GM21737 (cell line): ENCODE measurements around the gene ANKRD33B.
"Not testable (repeated sequence)": the region's sequence is repeated elsewhere in the genome, so short reads cannot be mapped to it uniquely, and the experiment has no call there.

Experiments
- ATAC-seq: cut with Tn5 transposase; IDR thresholded peaks from one replicate; pipeline ENCODE4 v1.9.1; 2021; ENCODE audit warnings: mild to moderate bottlenecking, moderate library complexity; ENCODE audit not compliant: unreplicated experiment

Gene ANKRD33B

DNA sequence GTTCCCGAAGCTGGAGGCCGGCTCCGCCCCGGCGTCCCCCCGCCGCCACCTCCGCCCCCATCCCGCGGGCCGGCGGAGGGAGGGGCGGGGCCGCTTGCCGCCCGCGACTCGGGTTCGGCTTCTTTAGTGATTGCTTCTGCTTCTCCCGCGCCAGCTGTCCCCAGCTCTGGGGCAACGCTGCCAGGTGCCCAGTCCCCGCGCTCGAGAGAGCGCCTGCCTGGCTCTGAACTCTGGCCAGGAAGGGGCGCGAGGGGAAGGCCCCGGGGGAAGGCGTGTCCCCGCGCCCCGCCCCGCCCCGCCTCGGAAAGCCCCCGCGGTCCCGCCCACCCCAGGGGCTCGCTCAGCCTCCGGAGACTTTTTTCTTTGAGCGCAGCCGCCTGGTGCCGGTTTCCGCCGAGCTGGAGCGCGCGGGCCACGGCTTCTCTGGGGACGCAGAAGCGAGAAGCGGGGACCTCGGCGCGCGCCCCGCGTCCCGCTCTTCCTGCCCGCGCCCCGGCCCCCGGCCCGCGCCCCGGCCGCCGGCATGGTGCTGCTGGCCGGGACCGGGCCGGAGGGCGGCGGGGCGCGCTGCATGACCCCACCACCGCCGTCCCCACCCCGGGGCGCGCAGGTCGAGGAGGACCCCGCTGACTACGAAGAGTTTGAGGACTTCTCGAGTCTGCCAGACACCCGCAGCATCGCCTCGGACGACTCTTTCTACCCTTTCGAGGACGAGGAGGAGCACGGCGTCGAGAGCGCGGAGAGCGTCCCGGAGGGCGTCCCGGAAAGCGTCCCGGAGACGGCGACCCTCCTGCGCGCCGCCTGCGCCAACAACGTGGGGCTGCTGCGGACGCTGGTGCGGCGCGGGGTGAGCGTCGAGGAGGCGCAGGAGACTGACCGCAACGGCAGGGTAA is at the start of gene ANKRD33B:
Gene ANKRD33B, plus strand, starts transcription at position 126 of the 893 bp plus-strand sequence. Its CDS starts 398 bp downstream, at position 524.
- ATAC-seq = peak; percentile 50

- ATAC-seq = not testable (repeated sequence)
These were observed 49.3 kb upstream of the ANKRD33B start for GRCh38 chr5:10514572-10514971.

GRCh38 chr5:10515492-10515891 is 48.4 kb upstream of the ANKRD33B start:
- ATAC-seq = no peak

DNA sequence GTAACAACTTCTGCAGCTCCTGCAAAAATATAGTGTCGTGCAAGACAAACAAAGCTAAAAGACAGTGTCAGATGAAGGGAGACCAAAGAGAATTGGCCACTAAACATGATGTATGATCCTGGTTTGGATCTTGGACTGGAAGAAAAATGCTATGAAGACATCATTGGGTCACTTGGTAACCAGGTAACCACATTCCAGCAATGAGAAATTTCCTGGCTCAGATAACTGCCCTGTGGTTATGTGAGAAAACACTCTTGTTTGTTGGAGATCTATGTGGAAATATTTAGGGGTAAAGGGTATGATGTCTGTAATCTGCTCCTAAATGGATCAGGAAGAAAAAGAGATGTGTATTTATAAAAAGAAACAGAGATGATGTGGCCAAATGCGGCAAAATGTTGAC is 45.5 kb upstream of the ANKRD33B start:
- no peak for ATAC-seq

DNA sequence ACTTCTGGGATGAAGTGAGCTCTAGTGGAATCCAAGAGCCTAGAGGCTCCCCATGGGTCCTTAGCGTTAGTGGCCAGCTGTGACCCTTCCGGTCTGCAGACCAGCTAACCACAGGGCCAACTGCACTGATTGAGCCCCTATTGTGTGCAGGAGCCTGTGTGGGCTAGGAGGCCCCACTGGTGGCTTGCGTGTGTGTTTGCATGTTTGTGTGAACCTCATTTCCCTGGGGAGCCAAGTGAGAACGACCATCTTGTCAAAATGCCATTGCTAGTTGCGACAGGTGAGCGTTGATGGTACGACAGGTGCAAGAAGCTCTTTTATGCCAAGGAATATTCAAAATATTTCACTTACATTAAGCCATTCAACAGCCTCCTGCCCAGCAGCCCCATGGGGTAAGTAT is 44.1 kb upstream of the ANKRD33B start:
- ATAC-seq = no peak

- ATAC-seq = no peak
These were observed 43.2 kb upstream of the ANKRD33B start for GRCh38 chr5:10520706-10521105.

- no peak for ATAC-seq
These were observed 42.2 kb upstream of the ANKRD33B start for GRCh38 chr5:10521466-10522223.

DNA sequence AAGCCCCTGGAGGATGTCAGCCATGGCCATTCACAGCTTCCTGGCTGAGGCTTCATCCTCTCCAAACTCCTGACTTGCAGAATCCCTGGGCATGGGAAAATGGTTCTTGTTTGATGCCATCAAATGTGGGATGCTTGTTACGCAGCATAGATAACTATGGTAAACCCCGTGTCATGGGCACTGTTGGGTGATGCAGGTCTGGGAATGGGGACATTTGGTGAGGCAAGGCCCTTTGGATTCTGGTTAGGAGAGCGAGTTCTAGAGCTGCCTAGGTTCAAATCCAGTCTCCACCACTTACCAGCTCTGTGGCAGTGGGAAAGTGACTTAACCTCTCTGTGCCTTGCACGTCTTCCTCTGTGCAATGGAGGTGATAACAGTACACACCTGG is 41.7 kb upstream of the ANKRD33B start:
- ATAC-seq = no peak

GRCh38 chr5:10524376-10525123 is 39.3 kb upstream of the ANKRD33B start:
- no peak for ATAC-seq

GRCh38 chr5:10525124-10525495 is 38.8 kb upstream of the ANKRD33B start:
- ATAC-seq = no peak

- no peak for ATAC-seq
These were observed 36.5 kb upstream of the ANKRD33B start for GRCh38 chr5:10527281-10527950.

DNA sequence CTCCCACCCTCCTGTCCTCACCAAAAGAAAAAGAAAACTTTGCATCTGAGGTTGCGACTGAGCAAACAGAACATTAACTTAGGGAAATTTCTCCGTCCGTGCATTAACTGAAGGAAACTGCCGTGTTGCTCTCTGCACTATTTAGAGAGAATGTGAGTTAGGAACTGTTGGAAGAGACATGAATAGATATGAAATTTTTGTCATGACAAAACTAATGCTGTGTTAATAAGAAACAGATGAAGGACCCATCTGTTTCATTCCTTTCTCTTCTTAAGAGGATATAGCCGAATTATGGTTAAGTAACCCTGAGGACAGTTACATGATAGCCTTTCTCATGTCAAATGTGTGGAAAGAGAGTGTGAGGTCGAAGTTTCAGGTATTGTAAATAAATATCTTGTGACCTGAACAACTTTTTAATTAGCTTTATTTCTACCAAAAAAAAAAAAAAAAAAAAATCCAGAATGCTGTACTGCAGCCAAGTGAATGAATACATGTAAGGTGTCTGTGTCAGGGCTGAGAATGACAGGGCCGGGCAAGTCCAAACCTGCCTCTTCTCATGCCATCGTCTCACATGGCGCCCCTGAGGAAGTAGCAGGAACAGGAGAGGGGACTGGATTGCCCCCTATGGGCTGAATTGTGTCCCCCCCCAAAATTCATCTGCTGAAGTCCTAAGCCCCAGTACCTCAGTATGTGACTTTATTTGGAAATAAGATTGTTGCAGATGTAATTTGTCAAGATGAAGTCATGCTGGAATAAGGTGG is 35.6 kb upstream of the ANKRD33B start:
- ATAC-seq = no peak

- ATAC-seq = no peak
These were observed 35.0 kb upstream of the ANKRD33B start for GRCh38 chr5:10528827-10529226.

DNA sequence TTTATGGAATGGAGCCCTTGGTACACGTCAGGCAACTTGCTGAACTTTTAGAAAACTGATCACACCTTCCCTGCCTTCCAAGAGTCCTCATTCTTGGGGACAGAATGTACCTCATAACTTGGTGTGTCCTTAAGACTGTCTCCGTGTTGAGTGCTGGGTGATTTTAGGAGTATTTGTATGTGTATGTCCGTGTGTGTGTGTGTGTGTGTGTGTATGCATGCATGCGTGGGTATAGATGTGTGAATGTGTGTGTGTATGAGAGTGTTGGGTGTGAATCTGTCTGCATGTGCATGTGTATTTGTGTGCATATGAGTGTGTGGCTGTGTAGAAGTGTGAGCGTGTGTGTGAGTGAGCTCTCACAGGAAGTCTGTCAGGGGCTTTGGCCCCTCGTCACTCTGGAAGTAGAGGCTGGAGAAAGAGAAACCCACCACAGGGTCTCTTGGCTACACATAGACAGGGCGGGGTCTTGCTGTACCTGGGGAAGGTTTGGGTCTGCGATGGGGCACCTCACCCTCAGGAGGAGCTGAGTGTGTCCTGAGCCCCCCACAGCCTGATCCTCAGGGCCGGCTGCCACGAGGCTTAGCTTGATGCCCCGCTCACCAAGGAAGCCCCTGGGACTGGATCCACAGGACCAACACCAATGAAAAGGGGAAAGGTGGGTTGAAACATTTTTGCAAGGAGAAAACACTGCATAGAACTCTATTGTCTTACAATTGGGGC is 33.1 kb upstream of the ANKRD33B start:
- ATAC-seq = no peak

- no peak for ATAC-seq
These were observed 31.4 kb upstream of the ANKRD33B start for GRCh38 chr5:10532421-10532820.

DNA sequence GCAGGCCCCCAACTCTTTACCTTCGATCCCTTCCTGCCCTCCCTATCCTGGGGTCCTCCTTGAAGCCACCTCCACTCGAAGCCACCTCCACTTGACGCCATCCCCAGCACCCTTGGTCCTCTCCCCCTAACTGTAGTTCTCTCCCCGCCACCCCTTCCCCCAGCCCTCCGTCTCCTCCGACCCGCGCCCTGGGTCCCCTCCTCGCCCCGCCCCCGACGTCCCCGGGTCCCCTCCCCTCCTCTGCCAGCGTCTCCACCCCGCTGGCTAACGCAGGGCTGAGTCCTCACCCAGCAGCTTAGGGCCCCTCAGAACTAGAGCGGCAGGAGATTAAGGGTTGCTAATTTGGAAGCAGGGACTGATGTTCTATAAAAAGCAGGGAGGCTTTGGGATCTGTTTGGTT is 30.6 kb upstream of the ANKRD33B start:
- ATAC-seq = no peak

DNA sequence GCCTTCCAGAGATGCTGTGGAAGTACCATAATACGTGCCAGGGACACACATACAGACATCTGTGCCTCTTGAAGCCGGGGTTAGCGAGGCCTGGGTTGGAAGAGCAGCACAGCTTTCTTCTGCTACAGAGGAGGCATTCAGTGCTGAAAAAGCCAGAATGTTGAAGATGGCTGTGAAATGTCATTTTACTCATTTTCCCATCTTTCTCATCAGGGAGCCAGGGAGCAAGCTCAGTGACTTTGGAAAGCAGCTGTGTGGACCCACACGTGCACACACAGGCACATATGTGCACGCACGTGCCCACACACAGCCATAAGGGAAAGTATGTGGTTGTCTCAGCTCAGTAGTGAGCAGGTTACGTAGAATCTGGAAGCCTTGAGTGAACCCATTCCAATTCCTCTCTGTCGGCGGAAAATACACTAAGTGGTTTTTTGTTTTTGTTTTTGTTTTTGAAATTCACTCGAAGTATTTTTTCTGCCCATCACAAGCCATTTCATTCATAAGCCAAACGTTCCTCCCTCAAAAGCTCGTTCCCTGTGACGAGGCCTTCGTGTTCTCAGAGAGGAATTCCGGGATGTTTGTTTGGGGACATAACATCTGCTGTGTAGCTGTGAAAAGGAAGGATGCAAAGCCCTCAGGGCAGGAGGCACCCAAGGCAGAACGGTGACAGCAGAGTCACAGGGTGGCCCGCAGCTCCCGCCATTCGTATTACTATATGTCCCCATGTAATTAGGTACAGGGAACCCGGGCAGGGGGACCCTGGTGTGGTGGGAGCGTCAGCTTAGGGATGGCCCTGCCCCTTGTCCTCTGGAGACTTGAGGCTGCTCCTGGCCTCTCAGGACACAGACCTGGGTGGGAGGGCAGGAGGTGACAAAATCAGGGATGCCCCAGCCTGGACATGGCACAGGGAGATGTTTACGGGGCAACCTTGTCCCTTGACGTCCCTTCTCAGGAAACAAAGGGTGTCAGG is 29.0 kb upstream of the ANKRD33B start:
- no peak for ATAC-seq

DNA sequence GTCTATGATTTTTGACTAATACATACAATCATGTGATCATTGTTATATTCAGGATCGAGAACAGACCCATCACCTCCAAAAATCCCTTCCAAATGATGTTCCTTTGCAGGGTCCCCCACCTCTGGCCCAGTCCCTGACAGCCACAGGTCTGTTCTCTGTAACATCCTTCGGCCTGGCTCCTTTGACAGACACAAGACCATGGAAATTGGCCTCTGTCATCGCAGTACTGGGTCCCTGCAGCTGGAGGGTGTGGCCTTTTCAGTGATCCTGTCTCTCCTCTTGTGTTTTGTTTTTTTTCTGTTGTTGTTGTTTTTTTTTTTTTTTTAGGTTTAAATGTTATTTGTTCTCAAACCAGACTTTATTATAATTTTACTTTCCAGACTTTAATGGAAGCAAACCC is 27.4 kb upstream of the ANKRD33B start:
- ATAC-seq = no peak
